Central memory CD4-positive, alpha-beta T cell (primary cell): ENCODE results near the gene ATIC.

ENCODE experiments used
- DNase-seq: peaks from one replicate; pipeline ENCODE4 v3.0.0; 2022

The ATIC gene

DNA sequence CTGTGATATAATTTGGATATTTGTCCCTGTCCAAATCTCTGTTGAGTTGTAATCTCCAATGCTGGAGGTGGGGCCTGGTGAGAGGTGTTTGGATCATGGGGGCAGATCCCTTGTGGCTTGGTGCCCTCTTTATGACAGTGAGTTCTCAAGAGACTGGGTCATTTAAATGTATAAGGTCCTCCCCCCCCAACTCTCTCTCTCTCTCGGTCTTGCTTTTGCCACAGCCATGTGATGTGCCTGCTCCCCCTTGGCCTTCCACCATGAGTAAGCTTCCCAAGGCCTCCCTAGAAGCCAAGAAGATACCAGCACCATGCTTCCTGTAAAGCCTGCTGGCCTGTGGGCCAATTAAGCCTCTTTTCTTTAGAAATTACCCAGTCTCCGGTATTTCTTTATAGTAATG lies 65.4 kb downstream of the ATIC start:
- no peak for DNase-seq

DNA sequence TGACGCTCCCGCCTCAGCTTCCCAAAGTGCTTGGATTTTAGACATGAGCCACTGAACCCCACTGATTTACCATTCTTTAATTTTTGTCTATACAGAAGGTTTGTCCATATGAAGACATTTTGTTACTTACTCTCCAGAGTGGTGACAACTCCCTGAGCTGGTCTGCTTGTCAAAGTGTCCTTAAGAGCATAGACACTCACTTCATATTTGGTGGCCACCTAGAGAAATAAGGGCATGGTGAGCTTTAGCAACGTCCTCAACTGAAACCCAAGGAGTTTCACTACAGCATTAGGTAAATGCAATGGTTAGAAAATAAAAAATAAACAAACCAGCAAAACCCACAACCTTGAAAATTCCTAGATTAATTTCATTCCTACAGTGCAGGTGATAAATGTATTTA lies 66.2 kb downstream of the ATIC start:
- no peak for DNase-seq

DNA sequence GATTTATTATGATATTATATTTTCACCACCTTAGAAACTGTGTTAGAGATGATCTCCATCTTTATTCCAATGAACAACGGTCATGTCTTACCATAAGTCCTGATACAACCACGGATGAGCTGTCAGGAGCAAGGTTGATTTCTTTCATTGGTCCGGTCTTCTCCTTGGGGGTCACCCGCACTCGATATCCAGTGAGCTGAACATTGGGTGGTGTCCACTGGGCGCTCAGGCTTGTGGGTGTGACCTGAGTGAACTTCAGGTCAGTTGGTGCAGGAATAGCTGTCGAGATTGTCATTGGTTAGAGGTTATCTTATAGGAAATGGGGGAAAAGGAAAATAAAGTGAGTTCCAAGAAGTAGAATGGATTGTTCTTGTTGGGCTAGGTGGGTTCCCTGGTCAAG lies 67.2 kb downstream of the ATIC start:
- no peak for DNase-seq

DNA sequence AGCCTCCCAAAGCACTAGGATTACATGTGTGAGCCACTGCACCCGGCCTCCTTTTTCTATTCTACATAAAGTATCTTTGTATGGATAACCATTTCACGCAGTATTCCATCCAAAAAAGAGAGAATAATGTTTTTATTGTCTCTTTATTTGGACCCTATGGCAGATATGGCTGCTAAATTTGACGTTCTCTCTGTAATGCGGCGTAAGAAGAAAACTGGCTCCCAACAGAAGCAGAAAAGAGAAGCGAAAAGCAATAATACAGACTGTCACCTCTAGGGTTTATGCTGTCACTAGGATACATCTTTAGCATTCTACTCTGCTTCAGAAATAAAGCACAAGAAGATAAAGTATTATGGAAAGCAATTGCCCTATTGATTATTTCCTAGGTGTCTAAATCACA lies 68.1 kb downstream of the ATIC start:
- DNase-seq: no peak

DNA sequence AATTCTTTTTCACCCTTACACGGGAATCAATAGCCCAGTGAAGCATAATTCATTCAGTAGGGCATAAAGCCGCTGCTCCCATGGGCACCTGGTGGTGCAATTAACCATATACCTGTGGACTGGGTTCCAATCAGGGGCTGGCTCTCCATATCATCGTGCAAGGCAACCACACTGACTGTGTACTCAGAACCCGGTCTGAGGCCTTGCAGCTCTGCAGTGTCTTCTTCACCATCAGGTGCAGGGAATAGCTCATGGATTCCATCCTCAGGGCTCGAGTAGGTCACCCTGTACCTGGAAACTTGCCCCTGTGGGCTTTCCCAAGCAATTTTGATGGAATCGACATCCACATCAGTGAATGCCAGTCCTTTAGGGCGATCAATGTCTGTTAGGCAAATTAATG lies 68.8 kb downstream of the ATIC start:
- no peak for DNase-seq

DNA sequence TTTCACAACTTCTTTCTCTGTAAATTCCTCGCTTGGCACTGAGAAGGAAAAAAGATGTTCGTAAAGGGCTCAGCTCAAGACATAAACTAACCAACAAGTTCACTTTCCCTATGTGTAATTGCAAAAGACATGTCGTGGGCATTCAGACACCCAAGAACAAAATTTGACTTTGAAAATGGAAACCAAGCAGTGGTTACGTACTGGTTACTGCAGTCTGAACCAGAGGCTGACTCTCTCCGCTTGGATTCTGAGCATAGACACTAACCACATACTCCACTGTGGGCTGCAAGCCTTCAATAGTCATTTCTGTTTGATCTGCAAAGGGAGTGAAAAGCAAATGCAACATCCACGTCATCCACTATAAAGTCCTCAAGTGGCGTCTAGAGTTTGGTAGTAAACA lies 70.2 kb downstream of the ATIC start:
- DNase-seq: no peak

DNA sequence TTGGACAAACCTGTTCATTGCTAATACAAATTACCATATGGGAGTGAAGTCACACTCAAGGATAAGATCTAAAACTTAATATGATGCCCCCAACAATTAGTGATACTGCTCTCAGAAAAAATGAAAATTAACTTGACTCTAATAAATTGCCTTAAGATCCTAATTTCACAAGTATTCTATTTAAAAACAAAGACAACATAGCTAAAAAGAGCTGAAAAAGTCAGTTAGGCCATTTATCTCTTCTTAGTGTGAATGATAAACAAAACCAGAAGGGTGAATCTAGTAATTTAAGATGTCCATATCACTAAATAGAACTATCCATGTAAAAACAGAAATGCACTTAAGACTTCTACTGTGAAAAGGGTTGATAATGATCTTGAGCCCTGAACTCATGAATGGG lies 70.6 kb downstream of the ATIC start:
- DNase-seq: no peak

DNA sequence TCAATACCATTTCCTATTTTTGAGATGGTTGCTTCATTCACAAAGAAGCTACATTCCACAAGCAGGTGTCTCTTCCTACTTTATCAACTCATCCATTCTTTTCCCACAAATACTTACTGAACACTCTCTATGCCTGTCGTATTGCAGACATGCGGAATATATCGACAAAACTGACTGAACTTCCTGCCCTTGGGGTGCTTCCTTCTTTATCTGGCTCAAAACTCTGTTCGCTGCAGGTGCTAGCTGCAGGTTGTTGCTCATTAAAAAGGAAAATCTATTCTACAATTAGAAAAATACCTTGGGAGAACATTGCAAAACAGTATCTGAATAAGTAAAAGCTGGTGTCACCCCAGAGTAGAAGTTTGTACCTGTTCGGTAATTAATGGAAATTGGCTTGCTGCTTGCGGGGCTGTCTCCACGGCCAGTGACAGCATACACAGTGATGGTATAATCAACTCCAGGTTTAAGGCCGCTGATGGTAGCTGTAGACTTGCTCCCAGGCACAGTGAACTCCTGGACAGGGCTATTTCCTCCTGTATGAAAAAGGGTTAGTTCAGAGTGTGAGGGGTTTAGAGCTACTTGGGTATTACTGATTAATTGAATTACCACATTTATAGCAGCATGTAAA lies 71.9 kb downstream of the ATIC start:
- DNase-seq: no peak

DNA sequence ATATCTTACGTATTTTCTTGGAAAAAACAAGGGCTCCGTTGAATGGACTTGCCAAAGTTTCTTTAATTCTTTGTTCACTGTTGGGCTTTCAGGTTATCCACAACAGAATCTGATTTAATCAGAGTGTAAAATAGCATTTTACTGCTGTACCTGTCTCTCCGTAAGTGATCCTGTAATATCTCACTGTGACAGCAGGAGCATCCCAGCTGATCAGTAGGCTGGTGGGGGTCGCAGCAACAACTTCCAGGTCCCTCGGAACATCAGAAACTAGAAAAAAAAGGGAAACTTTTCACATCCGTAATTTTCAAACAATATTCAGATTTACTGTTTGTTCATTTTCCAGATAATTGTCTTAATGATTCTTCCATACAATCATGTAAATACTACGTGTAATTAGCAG lies 72.9 kb downstream of the ATIC start:
- no peak for DNase-seq

DNA sequence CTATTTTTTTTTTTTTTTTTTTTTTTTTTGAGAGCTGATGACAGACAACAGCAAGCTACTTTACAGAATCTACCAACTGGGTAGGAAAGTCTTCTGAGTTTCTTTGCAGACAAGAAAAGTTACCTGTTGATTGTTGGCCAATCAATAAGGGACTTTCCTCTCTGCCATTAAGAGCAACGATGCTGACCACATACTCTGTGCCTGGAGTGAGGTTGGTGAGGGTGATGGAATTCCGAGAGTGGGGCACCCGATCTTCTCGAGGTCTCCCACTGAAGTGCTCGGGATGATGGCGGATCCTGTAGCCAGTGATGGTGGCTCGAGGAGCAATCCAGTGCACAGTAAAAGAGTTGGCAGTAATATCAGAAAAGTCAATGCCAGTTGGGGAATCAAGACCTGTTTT lies 74.7 kb downstream of the ATIC start:
- DNase-seq: no peak

DNA sequence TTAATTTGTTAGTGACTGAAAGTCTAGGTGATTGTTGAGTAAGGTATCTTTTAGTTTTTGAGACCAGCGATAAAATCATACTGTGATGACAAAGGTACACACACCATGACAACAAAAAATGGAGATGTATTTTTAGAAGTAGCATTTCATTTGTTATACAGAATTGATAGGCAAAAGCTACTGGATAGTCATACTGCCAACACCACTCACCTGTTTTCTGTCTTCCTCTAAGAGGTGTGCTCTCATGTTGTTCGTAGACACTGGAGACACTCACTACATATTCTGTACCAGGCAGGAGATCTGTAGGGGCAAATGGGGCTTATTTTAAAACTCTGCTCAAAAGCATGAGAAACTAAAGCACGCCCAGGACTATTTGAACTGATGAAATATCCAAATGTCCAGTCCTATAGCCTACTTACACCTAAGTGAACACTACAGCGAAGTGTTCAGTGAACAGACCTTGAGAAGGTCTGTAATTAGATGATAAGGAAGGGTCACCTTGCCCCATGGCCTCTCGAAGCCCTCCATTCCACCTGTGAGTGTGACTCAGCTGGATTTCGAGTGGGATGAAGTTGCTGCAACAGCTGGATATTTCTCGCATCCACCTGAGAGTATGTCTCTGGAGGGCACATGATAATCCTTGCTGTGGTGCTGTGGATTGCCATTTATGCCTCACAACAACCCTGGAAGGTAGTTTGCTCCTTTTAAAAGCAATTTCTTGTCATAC lies 76.3 kb downstream of the ATIC start:
- DNase-seq: no peak

DNA sequence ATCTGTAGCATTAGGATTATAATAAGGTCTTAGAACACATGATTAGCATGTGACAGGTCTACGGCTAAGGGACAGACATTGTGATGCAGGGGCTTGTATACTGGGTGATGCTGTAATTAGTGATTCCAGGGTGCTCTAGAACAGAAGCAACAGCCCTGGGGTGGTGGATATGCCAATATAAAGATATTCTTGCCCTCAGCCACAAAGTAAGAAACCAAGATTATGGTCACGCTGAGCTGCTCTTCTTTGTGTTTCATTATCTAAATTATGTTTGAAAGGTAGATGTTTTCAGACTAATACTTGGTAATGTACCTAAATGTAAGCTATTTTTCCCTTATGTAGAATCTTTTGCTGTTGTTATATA lies 78.7 kb downstream of the ATIC start:
- no peak for DNase-seq

DNA sequence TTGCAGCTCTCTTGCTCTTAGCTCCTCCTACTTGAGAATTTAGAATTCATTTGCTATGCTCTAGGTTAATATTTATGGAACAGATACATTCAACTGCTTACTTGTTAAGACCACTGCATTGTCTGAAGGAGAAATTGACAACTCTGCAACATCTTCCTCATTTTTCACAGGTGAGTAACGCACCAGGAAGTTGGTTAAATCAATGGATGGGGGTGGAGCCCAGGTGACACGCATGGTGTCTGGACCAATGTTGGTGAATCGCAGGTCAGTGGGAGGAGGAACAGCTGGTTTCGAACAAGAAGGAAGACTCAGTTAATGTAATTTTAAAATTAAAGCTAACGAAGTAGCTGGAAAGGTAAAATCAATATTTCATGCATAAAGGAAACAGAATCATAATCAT lies 79.7 kb downstream of the ATIC start:
- no peak for DNase-seq

DNA sequence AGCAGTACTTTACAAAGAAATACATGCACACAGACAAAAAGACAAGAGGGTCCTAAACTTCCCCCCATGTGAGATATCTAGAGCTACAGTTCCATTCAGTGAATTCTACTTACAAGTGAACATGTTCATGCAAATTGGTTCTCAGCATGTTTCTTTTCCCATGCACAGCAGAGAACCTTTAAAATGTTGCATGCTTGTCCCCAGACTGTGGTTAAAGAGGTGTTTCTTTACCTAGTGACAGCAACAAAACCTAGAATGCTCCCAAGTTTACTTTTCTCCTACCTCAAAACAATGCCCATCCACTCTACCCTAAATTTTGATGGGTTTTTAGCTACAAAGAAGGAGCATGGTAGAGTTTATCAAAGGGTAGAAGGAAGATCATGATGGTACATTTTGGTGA lies 80.3 kb downstream of the ATIC start:
- DNase-seq: no peak

DNA sequence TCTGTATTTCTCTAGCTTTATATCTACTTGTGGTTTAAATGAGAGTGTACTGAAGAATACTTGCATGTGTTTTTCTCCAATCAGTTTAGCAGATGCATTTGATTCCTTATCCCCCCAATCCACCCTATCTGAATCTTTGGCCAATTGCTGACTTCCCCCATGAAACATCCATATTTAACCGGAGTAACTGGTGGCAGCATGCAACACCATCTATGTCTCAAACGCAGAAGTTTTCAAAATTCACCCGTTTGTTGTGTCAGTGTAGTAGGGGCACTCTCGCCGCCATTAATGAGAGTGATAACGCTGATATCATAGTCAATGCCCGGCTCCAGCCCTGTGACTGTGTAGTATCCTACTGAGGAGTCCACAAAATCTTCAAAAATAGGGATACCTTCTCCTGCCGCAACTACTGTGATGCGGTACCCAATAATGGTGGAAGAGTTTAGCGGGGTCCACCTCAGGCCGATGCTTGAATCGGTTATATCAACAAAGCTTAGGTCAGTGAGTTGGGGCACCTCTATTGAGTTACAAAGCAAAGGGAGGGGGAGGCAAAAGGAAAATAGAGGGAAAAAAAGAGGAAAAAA lies 80.9 kb downstream of the ATIC start:
- DNase-seq: no peak

DNA sequence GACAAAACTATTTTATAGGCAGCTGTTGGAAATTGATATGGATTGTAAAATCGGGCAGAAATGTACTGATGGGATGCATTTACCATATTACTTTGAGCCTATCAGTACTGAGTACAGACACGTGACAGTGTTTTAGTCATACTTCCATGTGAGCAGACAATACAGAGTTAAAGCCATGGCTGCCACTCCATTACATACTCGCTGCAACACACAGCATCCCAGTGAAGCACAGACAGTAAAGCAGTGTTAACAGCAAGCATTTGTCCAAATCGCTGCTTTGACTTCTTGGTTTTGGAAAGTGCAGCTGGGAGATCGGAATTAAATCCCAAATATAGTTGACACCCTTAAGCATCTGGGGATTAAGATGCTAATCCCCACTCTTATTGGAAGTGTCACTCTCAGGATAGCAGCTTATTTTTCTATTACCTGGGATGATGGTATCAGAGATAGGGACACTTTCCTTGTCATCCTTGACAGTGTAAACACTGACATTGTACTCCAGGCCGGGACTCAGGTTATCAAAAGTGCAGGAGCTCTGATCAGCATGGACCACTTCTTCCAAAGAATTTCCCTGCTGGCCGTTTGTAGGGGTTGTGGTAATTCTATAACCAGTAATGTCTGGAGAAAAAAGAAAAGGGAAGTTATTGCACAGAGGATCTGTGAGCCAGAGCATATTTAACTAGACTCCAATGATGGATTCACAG lies 82.4 kb downstream of the ATIC start:
- no peak for DNase-seq

DNA sequence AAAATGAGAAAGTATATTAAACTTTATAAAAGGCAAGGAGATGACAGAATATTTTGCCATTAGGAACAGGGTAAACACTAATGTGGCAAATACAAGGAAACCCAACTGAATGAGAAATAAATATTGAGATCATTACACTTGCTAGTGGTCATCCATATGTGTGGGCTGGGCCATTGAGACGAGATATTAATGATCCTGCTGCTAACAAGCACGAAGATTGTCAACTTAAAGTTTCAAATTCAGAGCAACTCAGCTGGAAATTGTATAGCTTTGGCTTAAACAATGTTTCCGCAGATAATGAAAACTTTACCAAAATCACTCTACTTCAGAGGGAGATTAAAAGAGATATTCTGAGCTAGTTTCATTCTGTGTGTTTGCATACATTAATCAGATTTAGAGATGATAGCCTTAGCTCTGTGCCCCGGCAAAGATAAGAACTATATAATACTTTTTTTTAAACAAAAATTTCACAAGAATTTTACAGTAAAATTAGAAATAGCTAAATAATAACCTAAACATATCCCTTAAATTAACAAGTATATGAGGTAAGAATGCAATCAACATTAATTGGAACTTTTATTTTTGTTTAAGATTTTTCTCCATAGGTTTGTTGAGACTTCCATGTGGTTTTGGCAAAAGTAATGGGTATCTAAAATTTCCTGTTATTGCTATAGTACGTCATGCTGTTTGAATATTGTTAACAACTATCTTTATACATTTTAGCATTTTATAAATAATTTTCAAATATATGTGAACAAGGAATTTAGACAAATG lies 84.0 kb downstream of the ATIC start:
- no peak for DNase-seq

DNA sequence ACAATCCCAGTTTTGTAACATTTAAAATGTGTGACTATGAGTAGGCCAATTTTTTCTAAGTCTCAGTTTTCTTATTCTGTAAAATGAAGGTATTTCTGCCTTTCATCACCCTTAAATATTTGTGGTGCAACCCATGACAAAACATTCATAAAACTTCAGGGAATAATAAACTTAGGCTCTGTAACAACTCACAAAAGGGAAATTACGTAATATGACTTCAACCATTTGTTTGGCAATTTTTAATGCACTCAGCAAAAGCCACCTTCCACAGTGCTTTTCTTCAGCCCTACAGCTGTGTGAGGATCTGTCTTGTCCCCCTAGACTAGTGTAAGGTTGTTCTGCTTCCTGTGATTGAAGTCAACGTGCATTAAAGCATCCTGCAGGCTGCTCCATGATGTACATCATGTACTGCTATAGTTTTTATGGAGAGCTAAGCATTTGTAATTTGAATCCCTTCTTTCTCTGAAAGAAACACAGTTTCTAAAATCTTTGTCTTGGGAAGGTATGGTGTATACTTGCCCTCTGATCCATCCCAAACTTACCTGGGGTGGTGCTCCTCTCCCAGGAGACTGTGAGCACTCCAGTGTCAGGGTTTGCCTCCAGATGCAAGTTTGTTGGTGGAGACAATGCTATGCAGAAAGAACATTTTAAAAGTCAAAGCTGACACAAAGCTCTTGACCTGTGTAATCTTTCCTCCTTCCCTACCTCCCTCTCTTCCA lies 84.9 kb downstream of the ATIC start:
- no peak for DNase-seq

DNA sequence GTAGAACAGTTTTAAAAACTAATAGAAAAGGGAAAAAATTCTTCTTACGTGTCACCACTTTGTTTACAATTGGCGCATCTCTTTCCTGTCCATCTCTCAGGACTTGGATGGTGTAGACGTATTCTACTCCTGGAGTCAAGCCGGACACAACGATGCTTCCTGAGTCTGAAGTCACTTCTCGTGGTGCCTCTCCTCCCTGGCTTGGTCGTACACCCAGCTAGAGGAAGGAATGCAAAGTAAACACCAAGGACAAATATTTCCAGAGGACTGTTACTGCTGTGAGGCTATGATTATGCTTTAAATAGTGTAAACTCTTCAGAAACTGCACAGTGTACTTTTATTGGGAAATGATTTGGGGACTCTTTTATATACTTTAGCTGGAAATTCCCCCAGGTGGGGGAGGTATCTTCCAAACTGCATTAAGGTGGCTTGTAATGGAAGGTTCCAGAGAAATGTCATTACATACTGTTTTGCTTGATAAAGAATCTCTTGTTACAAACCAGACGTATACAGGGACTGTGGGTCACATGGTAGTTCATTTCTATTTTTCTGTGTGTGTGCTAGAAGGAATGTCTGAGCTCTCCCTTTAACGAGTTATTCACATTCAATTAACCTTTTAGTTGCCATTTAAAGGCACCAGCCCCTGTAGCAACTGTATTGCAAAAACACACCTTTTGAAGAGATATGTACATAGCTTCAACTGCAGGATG lies 85.9 kb downstream of the ATIC start:
- DNase-seq: no peak

DNA sequence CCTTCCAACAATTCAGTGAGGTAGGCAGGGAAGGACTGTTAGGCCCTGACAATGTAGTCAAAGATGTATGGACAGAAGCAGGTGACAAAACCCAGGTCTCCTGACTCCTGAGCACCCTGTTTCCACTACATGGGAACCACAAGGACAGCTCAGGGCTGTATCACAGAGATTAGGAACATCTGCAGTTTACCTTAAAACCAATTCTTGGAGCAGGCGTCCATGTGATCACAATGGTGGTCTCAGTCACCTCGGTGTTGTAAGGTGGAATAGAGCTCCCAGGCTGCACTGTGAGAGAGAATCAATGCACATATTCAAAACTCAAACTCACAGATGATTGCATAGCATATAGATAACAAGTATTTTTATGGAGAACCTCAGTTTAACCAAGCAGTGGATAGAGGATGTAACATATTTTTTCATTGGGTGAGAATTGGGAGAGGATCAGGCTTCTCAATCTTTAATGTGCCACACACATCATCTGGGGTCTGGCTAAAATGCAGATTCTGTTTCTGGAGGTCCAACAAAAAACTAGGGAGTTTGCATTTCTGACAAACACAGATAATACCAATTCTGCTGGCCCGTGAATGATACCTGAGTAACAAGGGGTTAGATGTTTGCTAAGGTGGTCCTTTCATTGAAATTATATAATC lies 87.3 kb downstream of the ATIC start:
- DNase-seq: no peak
